ENCODE results near the gene KLF8. TPM values are rescaled to one million over a fixed set of nuclear protein-coding genes. Genes with fewer than 3 reads are reported as not detected.
"Not testable (repeated sequence)": the region's sequence is repeated elsewhere in the genome, so short reads cannot be mapped to it uniquely, and the experiment has no call there.

The KLF8 gene
- under 1 TPM; 0.44 to 0.61 (median 0.52) TPM for total RNA-seq
- long read RNA-seq: 0 reads

- H3K27ac ChIP-seq: no peak within 1 kb of the TSS
- no peaks in the 10 kb centered on the region for H3K27me3 ChIP-seq
- intact Hi-C loops (cut with DNase I): no loop called here
- DNase-seq: peak in 1 of 3 donors; percentile 24
- H3K9me3 ChIP-seq: no peaks in the 10 kb centered on the region
- no peaks in the 10 kb centered on the region for H3K36me3 ChIP-seq
- H3K4me3 ChIP-seq: peak within 1 kb of the TSS; percentile 25 to 46 (median 32)
- TF ChIP-seq CTCF (IDR thresholded peaks at IDR 0.05): no peak
- TF ChIP-seq POLR2A (IDR thresholded peaks at IDR 0.05): no peak
- no peaks in the 10 kb centered on the region for H3K4me1 ChIP-seq
- 22% methylated on average over 35 of the region's 38 CpGs for WGBS (ENCODE audit: insufficient coverage, low coverage, low lambda C conversion rate, missing lambda C conversion rate)
- peak in 3 of 4 donors; percentile 40 to 53 (median 41) for ATAC-seq
Measured at GRCh38 chrX:56232221-56233082, at the start of gene KLF8. Gene KLF8, plus strand, starts transcription at chrX:56232356. Its CDS starts 979 bp downstream, at chrX:56233335.

- H3K27me3 ChIP-seq; H3K36me3 ChIP-seq; H3K27ac ChIP-seq; H3K4me1 ChIP-seq; ATAC-seq; H3K4me3 ChIP-seq; H3K9me3 ChIP-seq; DNase-seq; intact Hi-C loops (cut with DNase I): not testable (repeated sequence)
- 47% methylated on average over 2 of the region's 2 CpGs for WGBS (ENCODE audit: insufficient coverage, low coverage, low lambda C conversion rate, missing lambda C conversion rate)
Measured at GRCh38 chrX:56206945-56207344, 25.2 kb upstream of the KLF8 start.

- WGBS (ENCODE audit: insufficient coverage, low coverage, low lambda C conversion rate, missing lambda C conversion rate): no CpG with 5 or more reads among the region's 3 CpGs
- intact Hi-C loops (cut with DNase I): no loop called here
- Histone ChIP-seq H3K4me1 (no peaks in the 10 kb centered on the region), H3K9me3 (no peaks in the 10 kb centered on the region), H3K36me3 (no peaks in the 10 kb centered on the region), H3K4me3 (no peak overlapping the region), H3K27me3 (no peaks in the 10 kb centered on the region), H3K27ac (no peak overlapping the region)
- DNase-seq: no peak
- ATAC-seq: no peak
- TF ChIP-seq CTCF (IDR thresholded peaks at IDR 0.05) (no peak), POLR2A (IDR thresholded peaks at IDR 0.05) (no peak)
Measured at GRCh38 chrX:56211701-56212100, 20.5 kb upstream of the KLF8 start.

- no peaks in the 10 kb centered on the region for H3K4me1 ChIP-seq
- H3K27ac ChIP-seq: no peak overlapping the region
- H3K4me3 ChIP-seq: no peak overlapping the region
- no peaks in the 10 kb centered on the region for H3K9me3 ChIP-seq
- no peaks in the 10 kb centered on the region for H3K27me3 ChIP-seq
- ATAC-seq: no peak
- TF ChIP-seq POLR2A (IDR thresholded peaks at IDR 0.05): no peak
- no peak for TF ChIP-seq CTCF (IDR thresholded peaks at IDR 0.05)
- WGBS (ENCODE audit: insufficient coverage, low coverage, low lambda C conversion rate, missing lambda C conversion rate): 67% methylated on average over 1 of the region's 1 CpG
- H3K36me3 ChIP-seq: no peaks in the 10 kb centered on the region
- intact Hi-C loops (cut with DNase I): no loop called here
- no peak for DNase-seq
Measured at GRCh38 chrX:56216332-56216731, 15.8 kb upstream of the KLF8 start.

- no peaks in the 10 kb centered on the region for H3K27me3 ChIP-seq
- DNase-seq (no peak), ATAC-seq (peak in 3 of 4 donors; percentile 38 to 46 (median 39))
- H3K4me1 ChIP-seq: no peaks in the 10 kb centered on the region
- no peak overlapping the region for H3K27ac ChIP-seq
- H3K9me3 ChIP-seq: no peaks in the 10 kb centered on the region
- H3K36me3 ChIP-seq: no peaks in the 10 kb centered on the region
- 23% methylated on average over 4 of the region's 4 CpGs for WGBS (ENCODE audit: insufficient coverage, low coverage, low lambda C conversion rate, missing lambda C conversion rate)
- TF ChIP-seq POLR2A (IDR thresholded peaks at IDR 0.05): no peak
- TF ChIP-seq CTCF (IDR thresholded peaks at IDR 0.05): peak in 3 of 4 donors; percentile 20 to 33 (median 24)
- H3K4me3 ChIP-seq: no peak overlapping the region
- intact Hi-C loops (cut with DNase I): no loop called here
Measured at GRCh38 chrX:56219700-56220099, 12.5 kb upstream of the KLF8 start.

Measured in right lobe of liver (tissue), 6 donors.